ENCODE data around the gene HPCAL4. TPM values are rescaled to one million over a fixed set of nuclear protein-coding genes. Genes with fewer than 3 reads are reported as not detected.

HPCAL4 gene
- total RNA-seq, 1 donor from 2014 or later, result 0.88 TPM

DNA sequence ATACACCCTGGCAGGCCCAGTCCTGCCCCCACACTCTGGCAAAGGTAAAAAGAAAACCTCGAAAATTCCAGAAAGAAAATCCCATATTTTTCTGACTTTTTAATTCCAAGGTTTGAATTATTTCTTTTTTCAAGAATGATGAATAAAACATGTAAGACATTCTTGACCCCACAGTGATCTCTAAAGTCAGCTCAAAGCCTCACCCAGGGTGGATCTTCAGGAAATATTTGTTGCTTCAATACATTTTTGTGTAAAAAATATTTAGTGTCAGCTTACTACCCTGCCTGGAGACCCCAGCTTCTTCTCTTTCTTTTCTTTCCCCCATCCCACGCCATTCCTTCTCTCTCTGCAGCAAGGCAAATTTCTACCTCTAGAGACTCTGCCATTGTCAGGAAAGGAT, 12.3 kb downstream of the HPCAL4 start:
- Histone ChIP-seq H3K36me3 (no peaks in the 10 kb centered on the region), H3K4me3 (no peak overlapping the region), H3K27ac (replicated peaks) (no peak overlapping the region), H3K27me3 (ENCODE audit: low read depth) (peaks cover 43% of the 10 kb centered on the region), H3K4me1 (no peaks in the 10 kb centered on the region), H3K9me3 (replicated peaks) (no peaks in the 10 kb centered on the region)
- TF ChIP-seq, protein P1, sequence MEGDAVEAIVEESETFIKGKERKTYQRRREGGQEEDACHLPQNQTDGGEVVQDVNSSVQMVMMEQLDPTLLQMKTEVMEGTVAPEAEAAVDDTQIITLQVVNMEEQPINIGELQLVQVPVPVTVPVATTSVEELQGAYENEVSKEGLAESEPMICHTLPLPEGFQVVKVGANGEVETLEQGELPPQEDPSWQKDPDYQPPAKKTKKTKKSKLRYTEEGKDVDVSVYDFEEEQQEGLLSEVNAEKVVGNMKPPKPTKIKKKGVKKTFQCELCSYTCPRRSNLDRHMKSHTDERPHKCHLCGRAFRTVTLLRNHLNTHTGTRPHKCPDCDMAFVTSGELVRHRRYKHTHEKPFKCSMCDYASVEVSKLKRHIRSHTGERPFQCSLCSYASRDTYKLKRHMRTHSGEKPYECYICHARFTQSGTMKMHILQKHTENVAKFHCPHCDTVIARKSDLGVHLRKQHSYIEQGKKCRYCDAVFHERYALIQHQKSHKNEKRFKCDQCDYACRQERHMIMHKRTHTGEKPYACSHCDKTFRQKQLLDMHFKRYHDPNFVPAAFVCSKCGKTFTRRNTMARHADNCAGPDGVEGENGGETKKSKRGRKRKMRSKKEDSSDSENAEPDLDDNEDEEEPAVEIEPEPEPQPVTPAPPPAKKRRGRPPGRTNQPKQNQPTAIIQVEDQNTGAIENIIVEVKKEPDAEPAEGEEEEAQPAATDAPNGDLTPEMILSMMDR (IDR thresholded peaks at IDR 0.05; ENCODE audit: borderline replicate concordance), result no peak
- intact Hi-C loops (cut with micrococcal nuclease), result no loop called here
- no peak for DNase-seq

DNA sequence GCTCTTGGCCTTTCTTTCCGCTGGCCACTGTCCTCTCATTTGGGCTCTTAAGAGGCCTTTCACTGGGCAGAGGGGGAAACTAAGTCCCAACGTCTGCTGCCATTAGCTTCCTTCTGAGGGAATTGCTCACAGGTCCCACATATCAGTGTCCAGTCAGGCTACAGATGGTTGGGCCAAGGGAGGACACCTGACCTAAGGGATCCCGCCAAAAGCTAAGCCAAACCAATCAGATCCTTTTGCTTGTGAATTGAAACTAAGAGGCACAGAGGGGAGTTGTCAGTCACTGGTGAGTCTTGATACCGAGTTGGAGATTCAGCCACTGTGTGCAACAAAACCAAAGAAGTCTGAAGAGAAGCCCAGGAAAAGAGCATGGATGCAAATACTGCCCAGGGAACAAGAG, 13.6 kb downstream of the HPCAL4 start:
- Histone ChIP-seq H3K27ac (replicated peaks) (no peak overlapping the region), H3K36me3 (no peaks in the 10 kb centered on the region), H3K4me1 (peaks cover 5% of the 10 kb centered on the region), H3K27me3 (ENCODE audit: low read depth) (peaks cover 31% of the 10 kb centered on the region), H3K9me3 (replicated peaks) (no peaks in the 10 kb centered on the region), H3K4me3 (no peak overlapping the region)
- DNase-seq, result no peak
- intact Hi-C loops (cut with micrococcal nuclease), result no loop called here
- TF ChIP-seq, protein P1 (IDR thresholded peaks at IDR 0.05; ENCODE audit: borderline replicate concordance), result no peak

GRCh38 chr1:39676948-39677548, 14.2 kb downstream of the HPCAL4 start:
- Histone ChIP-seq H3K27ac (replicated peaks) (no peak overlapping the region), H3K4me1 (peaks cover 11% of the 10 kb centered on the region), H3K4me3 (no peak overlapping the region), H3K9me3 (replicated peaks) (no peaks in the 10 kb centered on the region), H3K27me3 (ENCODE audit: low read depth) (peaks cover 26% of the 10 kb centered on the region), H3K36me3 (no peaks in the 10 kb centered on the region)
- intact Hi-C loops (cut with micrococcal nuclease), result no loop called here
- TF ChIP-seq, protein P1 (IDR thresholded peaks at IDR 0.05; ENCODE audit: borderline replicate concordance), result no peak
- no peak for DNase-seq

DNA sequence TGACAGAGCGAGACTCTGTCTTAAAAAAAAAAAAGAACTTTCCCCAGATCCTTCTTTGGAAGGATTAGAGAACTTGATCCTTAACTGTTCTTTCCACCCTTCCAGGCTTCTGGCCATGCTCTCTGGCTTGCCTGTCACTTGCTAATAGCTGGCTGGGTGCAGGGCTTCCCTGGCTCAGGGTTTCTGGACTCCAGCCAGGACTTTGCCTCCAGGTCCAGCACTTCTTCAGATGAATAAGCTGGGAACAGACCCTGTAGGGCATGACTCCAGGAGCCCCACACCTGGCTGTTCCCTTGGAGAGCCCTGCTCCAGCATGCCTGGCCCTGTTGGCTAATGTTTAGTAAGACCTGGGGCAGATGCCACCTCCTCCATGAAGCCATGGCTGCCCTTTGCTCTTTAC, 16.0 kb downstream of the HPCAL4 start:
- H3K36me3 ChIP-seq, result no peaks in the 10 kb centered on the region
- no peak overlapping the region for H3K4me3 ChIP-seq
- no peak for DNase-seq
- H3K9me3 ChIP-seq (replicated peaks), result no peaks in the 10 kb centered on the region
- no peak overlapping the region for H3K27ac ChIP-seq (replicated peaks)
- peaks cover 28% of the 10 kb centered on the region for H3K4me1 ChIP-seq
- peaks cover 28% of the 10 kb centered on the region for H3K27me3 ChIP-seq (ENCODE audit: low read depth)
- TF ChIP-seq, protein P1 (IDR thresholded peaks at IDR 0.05; ENCODE audit: borderline replicate concordance), result no peak
- intact Hi-C loops (cut with micrococcal nuclease), result no loop called here

DNA sequence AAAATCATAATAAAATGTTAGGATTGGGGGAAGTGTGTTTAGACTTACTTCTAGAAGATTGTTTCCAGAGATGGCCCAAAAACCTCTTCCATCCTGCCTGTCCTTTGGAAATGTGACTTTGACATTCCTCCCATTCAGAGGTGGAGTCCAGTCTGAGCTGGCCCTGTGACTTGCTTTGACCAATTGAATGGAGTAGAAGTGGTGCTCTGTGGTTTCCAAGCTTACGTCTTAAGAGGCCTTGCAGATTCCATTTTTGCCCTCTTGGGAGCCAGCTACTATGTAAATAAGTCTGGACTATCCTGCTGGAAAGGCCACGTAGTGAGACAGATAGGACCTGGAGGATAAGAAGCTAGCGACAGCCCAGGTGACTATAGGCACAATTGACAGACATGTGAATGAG, 18.0 kb downstream of the HPCAL4 start:
- peaks cover 48% of the 10 kb centered on the region for H3K4me1 ChIP-seq
- no peak overlapping the region for H3K27ac ChIP-seq (replicated peaks)
- TF ChIP-seq, protein P1 (IDR thresholded peaks at IDR 0.05; ENCODE audit: borderline replicate concordance), result no peak
- intact Hi-C loops (cut with micrococcal nuclease), result no loop called here
- H3K36me3 ChIP-seq, result no peaks in the 10 kb centered on the region
- peaks cover 19% of the 10 kb centered on the region for H3K27me3 ChIP-seq (ENCODE audit: low read depth)
- DNase-seq, result no peak
- no peaks in the 10 kb centered on the region for H3K9me3 ChIP-seq (replicated peaks)
- H3K4me3 ChIP-seq, result no peak overlapping the region

All from left ventricle myocardium inferior (tissue), 1 donor.